Right renal pelvis (tissue), 4 donors: Measurements from ENCODE around the gene PGBD2. TPM values are rescaled to one million over a fixed set of nuclear protein-coding genes. Genes with fewer than 3 reads are reported as not detected.
"Not testable (repeated sequence)": the region's sequence is repeated elsewhere in the genome, so short reads cannot be mapped to it uniquely, and the experiment has no call there.

ENCODE experiments used
- DNase-seq, 4 donors: peaks; one replicate each; pipeline ENCODE4 v3.0.0-alpha.2; 2013; ENCODE audit warnings: low read depth in 4 of 4, low spot score in 3 of 4, missing footprints in 1 of 4
- polyA plus RNA-seq, 4 donors: library from polyadenylated mRNA; unstranded; fragments of 120-200 nt; gene quantifications; one replicate each; pipeline ENCODE4 v1.2.1, GENCODE V29; 2013; ENCODE audit not compliant: insufficient read length in 4 of 4

Gene PGBD2
- polyA plus RNA-seq, 4 donors, result 9.7 to 13.4 (median 12.0) TPM

DNA sequence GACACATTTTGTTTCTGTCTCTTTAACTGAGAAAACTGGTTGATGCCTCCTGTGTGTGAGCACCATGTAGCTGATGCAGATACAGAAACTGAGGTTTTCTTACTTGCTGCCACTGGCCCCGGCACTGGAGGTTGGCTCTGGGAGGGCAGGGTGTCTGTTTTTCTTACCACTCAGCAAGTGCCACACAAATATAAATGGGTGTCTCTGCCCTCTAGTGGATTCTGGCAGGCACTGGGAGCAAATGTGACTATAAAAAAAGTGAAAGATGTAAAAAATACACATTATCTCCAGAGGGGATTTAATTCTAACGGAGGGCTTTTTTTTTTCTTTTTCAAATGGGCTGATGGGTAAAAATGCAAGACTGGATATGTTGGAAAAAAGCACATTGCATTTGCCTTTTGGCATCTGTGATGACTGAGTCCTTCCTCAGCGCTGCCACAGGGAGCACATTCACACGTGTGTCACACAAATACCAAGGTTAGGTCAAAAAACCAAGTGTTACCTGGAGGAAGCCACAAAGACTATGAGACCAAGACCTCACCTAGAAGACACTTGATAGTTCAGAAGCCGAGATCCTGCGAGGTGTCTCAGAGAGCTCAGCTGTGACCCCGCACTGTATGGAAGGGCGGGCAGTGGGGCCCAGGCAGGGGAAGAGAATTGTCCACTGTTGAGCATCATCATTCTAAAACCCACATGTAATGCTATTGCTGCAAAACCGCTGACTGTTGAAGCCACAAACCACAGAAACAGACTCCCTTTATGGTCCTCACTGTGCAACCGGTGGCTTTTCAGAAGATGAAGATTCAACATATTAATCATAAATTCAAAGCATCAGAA is 18.9 kb downstream of the PGBD2 start:
- DNase-seq, result no peak

DNA sequence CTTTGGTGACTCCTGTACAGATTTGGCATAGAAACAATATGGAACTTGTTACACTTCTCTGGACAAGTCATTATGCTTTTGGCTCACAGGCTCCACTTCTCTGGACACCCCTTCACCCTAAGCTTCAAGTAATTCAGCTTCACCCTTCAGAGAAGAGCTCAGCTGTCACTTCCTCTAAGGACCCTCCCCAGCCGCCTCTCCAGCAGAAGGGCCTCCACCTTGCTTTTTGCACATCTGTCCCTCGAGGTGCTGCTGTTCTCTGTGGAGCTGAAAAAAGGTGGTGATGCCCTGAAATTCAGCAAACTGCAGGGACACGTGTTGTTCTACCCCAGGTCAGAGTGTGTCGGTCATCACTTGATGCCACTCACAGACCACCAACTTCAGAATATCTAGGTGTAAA is 19.8 kb downstream of the PGBD2 start:
- DNase-seq, result not testable (repeated sequence)

DNA sequence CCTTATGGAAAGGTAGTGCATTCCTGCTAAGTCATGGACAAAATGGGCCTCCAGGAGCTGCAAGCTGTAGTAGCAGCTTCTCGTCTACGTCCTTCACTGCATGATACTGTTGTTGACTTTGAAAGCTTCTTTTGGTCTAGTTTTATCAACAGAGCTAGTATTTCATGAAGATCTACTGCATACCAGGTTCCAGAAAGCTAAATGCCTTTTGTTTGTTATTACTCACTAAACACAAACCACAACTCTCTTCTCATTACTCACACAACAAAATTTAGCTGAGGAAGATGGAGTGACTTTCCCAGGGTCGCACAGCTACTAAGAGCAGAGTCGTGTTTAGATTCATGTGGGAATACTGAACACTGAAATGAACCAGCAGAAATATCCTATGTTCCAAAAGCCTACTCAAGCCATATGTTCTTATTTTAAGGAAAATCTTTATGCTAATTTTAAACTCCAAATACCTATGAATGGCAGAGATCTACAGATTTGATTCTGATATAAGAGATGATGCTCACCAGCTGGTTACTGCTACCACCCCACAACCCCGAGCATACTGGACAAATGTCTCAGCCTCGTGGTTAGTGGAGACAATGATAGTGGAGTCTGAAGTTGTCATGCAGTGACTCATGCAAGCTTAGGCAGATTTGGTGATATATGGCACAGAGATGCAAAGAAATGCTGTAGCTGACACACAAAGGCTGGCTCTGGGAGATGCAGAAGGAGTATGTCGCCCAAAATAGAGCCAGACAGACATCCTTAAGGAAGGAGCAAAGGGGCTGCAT is 20.6 kb downstream of the PGBD2 start:
- DNase-seq, result no peak

DNA sequence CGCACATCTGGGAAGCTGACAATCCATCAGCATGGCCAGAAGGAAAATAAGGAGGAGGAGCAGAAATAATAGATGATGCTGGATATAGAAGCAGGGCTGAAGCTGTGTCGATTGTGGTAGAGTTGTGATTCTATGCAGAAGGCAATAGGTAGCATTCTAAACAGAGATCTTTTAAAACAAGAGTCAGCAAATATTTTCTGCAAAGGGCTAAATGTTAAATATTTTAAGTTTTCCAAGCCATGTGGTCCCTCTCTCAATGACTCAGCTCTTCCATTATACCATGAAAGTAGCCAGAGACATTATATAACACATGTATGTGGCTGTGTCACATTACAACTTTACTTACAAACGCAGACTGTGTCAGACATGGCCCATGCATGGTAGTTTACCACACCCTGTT is 21.2 kb downstream of the PGBD2 start:
- not testable (repeated sequence) for DNase-seq

GRCh38 chr1:248928122-248928521 is 22.1 kb downstream of the PGBD2 start:
- not testable (repeated sequence) for DNase-seq

GRCh38 chr1:248930037-248930436 is 24.0 kb downstream of the PGBD2 start:
- not testable (repeated sequence) for DNase-seq

GRCh38 chr1:248938173-248938809 is 32.3 kb downstream of the PGBD2 start:
- not testable (repeated sequence) for DNase-seq

- DNase-seq, result not testable (repeated sequence)
These were observed 38.3 kb downstream of the PGBD2 start for GRCh38 chr1:248944134-248944999.

DNA sequence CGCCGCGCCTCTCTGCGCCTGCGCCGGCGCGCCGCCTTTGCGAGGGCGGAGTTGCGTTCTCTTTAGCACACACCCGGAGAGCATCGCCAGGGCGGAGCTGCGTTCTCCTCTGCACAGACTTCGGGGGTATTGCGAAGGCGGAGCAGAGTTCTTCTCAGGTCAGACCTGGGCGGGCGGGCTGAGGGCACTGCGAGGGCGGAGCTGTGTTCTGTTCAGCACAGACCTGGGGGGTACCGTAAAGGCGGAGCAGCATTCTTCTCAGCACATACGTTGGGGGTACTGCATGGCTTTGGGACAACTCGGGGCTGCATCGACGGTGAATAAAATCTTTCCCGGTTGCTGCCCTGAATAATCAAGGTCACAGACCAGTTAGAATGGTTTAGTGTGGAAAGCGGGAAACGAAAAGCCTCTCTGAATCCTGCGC is 39.0 kb downstream of the PGBD2 start:
- DNase-seq, result not testable (repeated sequence)

- DNase-seq, result not testable (repeated sequence)
These were observed 39.4 kb downstream of the PGBD2 start for GRCh38 chr1:248945453-248945852.

DNA sequence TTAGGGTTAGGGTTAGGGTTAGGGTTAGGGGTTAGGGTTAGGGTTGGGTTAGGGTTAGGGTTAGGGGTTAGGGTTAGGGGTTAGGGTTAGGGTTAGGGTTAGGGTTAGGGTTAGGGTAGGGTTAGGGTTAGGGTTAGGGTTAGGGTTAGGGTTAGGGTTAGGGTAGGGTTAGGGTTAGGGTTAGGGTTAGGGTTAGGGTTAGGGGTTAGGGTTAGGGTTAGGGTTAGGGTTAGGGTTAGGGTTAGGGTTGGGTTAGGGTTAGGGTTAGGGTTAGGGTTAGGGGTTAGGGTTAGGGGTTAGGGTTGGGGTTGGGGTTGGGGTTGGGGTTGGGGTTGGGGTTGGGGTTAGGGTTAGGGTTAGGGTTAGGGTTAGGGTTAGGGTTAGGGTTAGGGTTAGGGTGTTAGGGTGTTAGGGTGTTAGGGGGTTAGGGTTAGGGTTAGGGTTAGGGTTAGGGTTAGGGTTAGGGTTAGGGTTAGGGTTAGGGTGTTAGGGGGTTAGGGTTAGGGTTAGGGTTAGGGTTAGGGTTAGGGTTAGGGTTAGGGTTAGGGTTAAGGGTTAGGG is 39.9 kb downstream of the PGBD2 start:
- DNase-seq, result not testable (repeated sequence)

Other genes starting within 250 kb of the PGBD2 start
- not detected for gene OR14I1, start 203.5 kb upstream of the PGBD2 start, polyA plus RNA-seq
- gene LYPD8, start 150.5 kb upstream of the PGBD2 start, polyA plus RNA-seq, result under 1 TPM in 1 of 4 donors, not detected in 3; 0.04 TPM
- 10 to 100 TPM; 23.1 to 31.1 (median 24.9) TPM for gene SH3BP5L, start 80.3 kb upstream of the PGBD2 start, polyA plus RNA-seq
- 10 to 100 TPM; 22.1 to 26.6 (median 23.7) TPM for gene ZNF672, start 68.0 kb upstream of the PGBD2 start, polyA plus RNA-seq
- gene ZNF692, start 47.1 kb upstream of the PGBD2 start, polyA plus RNA-seq, result 10 to 100 TPM; 36.9 to 51.5 (median 43.7) TPM